CD4-positive, alpha-beta T cell treated with Interleukin-17A for 4 hours (primary cell): ENCODE measurements around the gene MTRF1.
A peak's percentile ranks its signal among the peaks of the same experiment; 100 is the strongest.

Source experiments
- DNase-seq: peaks from one replicate; pipeline ENCODE4 v3.0.0-alpha.2; 2020; ENCODE audit warnings: mixed read lengths

MTRF1 gene, protein sequence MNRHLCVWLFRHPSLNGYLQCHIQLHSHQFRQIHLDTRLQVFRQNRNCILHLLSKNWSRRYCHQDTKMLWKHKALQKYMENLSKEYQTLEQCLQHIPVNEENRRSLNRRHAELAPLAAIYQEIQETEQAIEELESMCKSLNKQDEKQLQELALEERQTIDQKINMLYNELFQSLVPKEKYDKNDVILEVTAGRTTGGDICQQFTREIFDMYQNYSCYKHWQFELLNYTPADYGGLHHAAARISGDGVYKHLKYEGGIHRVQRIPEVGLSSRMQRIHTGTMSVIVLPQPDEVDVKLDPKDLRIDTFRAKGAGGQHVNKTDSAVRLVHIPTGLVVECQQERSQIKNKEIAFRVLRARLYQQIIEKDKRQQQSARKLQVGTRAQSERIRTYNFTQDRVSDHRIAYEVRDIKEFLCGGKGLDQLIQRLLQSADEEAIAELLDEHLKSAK

DNA sequence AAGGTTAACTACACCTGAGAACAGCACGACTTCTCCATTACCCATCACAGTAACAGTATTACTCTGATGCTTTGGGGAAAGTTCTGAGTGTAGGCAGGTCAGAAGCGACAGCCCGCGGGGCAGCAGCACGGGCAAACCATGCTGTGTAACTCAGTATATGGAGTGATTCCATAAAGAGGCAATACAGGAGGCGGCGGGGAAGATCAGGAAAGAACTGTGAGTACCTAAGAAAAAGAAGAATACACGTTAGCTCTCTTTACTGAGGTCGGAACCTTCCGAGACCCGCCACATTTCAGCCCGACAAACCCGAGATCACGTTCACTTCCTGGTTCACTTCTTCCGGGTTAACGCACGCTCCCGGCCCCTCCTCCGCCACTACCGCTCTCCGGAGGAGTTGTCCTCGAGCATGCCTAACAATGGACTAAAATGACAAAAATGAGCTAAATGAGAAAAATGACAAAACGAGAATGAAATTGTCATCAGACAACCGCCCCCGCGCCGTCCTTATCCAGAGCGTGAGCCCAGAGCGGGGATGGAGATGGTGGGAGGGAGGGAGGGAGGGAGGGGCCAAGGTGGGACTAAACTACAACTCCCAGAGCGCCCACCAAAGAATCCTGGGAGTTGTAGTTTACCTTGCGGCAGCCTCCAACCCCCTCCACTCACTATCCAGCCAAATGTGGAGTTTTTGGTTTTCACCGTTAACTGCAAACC, at the start of gene MTRF1:
Gene MTRF1 (minus strand): TSS at position 316 of the 711 bp plus-strand sequence. CDS start 2,669 bp downstream, outside the sequence.
- peak; percentile 83 for DNase-seq

DNA sequence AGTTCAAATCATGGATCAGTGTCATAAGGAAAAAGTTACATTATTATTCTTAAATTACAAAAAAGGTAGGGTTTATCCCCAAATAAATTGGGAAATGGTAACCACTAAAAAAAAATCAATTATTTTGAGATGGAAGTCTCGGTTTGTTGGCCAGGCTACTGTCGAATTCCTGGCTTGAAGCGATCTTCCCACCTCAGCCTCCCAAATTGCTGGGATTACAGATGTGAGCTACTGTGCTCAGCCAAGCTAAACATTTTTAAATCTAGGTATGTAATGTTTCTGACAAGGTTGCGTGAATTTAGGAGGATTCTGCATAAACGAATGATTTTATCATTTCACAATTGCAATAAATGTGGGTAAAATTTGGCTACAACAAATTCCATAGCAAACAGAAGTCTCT, 49.7 kb upstream of the MTRF1 start:
- no peak for DNase-seq

DNA sequence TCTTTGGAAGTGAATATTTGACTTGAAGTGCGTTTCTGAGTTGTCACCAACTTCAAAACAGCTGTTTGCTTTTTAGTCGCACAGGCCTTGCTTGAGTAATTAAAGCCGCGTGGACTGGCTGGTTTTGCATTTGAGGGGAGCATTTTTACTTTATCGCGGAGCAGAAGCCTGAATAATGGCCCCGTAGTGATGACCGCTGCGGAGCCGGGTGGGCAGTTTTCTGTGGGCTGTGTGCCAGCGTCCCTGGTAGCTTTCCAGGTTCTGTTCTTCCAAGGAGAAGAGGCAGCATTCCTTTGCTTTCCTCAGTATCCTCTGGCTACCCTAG, 48.8 kb upstream of the MTRF1 start:
- peak; percentile 9 for DNase-seq

DNA sequence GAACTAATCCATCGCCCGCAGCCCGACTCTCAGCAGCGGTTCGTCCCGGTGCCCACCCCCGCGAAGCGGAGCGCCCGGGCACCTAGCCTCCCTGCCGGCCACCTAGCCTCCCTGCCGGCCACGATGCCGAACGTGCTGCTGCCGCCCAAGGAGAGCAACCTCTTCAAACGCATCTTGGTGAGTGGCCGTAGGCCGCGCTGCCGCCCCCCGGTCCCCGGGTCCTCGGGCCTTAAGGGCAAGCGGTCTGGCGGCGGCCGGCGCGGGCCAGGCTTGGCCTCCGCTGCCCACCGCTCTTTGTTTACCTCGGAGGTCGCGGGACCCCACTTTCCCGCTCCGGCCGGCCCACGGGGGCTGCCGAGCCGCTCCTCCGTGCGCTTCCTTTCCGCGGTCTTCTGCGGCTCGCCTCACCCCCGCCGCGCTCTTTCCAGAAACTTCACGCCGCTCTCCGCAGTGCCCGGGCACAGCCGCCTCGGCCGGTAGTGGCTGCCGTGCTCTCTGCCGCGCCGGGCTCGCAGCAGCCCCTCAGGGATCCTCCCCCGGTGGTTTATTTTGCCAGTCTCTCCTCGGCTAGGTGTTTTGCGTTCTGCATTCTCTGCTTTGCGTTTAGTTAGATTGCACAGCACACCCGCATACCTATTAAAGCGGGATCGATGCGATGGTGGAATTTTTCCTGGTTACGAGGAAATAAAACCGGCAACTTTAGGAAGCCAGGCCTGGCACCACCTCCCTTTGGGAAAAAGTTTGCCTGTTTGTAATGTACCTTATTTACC, 48.2 kb upstream of the MTRF1 start:
- peak; percentile 66 for DNase-seq

DNA sequence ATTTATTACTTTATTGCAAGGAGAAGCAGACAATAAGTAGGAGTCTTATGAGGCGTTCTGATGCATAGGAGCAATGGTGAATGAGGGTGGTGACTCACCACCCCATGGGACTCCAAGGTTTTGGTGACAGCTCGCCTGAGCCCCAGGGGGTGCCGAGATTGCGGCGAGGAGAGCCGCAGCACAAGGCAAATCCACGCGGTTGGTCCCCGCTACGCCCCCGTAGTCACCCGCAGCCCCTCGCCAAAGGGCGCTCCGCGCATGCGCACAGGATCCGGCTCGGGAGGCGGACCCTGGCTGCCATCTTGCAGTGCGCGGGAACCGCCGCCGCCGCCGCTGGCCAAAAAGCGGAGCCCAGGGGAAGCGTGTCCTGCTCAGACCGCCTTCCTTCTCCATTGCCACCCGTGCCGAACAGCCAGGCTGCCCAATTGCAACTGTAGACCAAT, 47.6 kb upstream of the MTRF1 start, which contains the start of gene NAA16:
Gene NAA16 (plus strand): TSS at position 305 of the 443 bp plus-strand sequence. CDS start 262 bp downstream, outside the sequence.
- peak; percentile 98 for DNase-seq

DNA sequence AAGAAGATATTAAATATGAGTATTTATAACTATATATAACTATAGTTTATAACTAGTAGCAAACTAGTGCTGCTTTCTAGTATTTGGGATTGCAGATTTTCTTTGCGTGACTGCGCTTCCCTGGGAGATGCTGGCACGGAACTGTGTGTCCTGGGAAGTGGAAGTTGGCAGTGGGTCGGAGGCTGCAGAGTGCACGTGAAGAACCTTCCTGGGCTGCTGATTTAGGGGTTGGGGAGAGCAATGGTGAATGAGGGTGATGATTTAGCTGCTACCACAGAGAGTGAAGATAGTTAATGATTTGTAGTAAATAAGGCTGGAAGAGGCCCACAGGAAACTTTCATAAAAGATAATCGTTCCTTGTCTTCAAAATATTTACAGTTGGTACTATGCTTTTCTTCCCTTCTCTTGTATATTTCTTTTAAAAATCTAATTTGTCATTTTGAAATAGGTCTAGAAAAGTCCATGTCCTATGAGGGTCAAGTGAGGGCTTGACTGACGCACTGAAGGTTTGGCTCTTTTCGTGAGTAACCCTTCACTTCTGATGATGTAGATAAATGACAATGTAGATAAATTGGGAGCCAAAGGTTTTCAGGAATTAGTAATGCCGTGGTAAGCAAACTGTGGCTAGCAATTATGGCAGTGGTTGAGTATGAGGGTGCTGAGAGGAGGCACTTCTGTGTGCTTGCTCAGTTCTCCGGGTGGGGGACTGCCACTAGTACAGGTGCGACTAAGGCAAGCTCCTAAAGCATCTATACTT, 44.7 kb upstream of the MTRF1 start:
- DNase-seq, result no peak

DNA sequence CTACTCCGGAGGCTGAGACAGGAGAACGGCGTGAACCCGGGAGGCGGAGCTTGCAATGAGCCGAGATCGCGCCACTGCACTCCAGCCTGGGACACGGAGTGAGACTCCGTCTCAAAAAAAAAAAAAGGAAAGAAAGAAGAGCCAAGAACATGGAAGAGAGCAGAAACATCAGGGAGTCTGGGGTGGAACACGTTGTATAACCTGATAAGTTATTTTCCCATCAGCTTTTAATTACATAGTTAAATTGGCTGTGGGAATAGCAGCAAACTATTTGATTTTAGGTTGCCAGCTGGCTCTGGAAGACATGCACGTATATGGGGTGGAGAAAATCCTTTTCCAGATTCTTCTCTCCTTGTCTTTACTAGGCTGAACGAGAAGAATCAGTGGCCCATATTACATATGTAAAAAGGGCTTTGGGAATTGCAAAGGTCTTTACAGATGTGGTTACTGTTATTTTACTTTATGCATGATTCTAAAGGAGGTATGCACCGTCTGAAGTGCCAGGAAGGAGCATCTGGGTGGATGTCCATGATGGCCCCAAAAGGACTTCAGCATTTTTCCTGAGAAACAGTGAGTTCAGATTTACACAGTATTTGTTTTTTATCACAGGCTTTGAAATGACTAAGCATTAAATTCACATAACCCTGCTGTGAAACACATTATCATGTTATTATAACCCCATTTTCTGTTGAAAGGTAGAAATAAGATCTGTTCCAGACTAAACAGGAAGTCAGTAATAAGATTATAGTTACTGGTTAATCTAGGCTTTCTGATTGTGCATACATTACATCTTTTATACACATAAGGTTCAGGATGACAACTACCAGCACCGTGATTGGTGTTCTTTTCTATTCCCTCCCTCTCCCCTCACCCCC, 43.1 kb upstream of the MTRF1 start:
- DNase-seq, result no peak

DNA sequence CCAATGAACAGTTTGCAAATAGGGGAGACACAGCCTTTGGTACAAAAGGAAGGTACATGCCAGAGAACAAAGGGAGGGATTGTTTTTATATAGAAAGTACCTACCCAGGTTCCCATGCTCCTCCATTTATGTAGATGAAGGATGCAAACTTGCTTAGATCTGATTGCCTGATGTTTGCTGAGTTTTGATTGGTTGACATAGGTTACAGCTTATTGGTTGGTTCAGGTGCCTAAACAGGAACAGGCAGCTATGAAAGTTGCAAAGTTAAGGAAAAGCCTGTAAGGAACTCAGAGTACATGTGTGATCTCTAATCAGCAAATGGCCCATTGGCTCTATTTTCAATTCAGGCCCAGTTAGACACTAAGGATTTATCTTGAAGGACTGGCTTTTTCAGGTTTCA, 41.2 kb upstream of the MTRF1 start:
- DNase-seq, result no peak

DNA sequence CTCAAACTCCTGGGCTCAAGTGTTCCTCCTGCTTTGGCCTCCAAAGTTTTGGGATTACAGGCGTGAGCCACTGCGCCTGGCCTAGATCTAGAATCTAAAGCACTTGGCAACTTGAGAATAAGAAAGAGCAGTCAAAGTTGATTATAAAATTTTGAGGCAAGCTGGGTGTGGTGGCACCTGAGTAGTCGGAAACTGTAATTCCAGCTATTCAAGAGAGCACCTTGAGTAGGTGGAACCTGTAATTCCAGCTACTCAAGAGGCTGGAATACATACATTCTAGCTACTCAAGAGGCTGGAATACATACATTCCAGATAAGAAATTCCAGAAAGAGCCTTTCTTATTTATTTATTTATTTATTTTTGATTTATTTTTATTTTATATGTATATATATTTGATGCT, 39.4 kb upstream of the MTRF1 start:
- no peak for DNase-seq

DNA sequence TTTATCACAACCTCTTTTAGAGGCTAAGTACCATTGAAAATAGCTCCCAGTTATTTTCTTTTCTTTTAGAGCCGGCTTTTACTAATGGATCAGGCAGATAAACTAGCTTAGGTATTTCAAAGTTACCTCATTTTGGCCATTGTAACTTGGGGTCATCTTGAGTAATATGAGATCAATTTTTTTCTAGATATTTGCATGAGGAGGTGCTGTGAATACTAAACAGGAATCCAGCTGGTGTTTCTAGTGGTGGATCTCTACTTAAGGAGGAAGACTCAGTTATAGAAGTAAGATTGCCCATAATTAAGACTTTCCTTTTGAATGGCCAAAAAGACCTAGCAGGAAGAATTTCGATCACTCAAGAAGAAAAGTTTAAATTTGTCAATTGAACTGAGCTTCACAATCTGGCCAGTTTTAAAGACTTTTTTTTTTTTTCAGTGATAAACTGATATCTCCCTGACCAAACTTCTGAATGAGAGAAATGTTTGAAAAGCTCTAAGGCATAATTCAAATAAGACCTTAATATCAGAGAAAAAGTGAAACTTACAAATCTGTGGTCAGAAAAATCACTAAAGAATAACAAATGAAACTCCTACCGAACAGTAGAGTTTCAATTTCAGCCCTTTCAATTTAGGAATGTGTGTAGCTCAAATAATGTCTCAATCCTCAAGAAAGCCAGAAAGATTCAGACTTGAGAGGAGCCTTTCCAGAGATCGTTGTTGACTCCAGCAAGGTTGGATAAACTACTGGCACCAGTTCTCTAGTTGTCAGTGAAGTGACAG, 36.1 kb upstream of the MTRF1 start:
- no peak for DNase-seq

DNA sequence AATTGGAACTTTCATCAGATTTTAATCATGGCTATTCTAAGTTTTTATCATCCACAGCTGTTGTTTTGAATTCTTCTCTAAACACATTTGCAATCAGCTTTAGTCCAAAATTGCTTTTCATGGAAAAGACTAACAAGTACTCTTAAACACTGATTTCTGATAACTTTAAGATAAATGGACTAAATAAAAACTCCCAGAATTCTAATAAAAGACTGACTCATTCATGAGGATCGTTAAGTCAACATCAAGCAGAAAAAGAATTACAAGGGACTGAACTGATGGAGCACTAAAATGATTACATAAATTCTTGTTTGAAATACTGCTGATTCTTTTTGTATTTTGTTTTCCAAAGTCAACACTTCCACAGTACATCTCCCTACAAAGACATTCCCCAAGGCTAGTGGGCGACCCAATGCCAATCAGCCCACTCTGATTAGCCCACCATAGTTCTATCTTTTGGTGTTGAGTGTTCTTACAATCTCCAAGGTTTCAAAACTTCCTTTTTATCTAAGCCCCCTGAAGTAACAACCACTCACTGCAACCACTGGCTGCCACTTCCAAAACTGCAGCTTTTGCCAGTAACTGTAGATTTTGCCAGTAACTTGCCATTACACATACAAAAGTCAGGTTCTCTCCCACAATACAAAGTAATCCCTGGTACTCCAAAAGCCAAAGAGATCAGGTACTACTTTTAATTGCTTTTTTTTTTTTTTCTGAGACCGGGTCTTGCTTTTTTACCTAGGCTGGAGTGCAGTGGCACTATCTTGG, 33.7 kb upstream of the MTRF1 start:
- no peak for DNase-seq

DNA sequence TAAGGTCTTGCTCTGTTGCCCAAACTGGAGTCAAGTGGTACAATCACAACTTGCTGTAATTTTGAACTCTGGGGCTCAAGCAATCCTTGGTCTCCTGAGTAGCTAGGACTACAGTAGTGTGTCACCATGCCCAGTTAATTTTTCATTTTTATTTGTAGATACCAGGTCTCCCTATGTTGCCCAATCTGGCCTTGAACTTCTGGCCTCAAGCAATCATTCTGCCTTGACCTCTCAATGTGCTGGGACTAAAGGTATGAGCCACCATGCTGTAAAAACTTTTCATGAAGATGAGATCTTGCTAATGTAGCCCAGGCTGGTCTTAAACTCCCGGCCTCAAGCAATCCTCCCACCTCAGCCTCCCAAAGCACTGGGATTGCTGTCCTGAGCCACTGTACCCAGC, 32.6 kb upstream of the MTRF1 start:
- no peak for DNase-seq

DNA sequence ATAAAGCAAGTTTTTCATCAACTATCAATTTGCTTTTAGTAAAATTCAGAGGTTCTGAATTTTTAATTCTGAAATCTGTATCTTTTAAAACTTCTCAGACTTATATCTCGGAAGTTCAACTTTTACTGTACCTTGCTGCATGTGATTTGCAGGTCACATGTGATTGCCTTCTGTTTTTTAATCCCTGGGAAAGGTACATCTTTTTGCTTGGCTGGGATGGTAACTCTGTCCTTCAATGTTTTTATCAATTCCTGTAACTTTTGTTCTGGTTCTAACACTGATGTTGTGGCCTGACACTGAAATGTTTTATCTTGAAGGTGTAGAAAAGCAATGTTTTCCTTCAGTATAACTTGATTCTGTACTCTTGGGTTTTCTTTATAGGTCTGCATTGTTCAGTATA, 31.5 kb upstream of the MTRF1 start:
- no peak for DNase-seq

DNA sequence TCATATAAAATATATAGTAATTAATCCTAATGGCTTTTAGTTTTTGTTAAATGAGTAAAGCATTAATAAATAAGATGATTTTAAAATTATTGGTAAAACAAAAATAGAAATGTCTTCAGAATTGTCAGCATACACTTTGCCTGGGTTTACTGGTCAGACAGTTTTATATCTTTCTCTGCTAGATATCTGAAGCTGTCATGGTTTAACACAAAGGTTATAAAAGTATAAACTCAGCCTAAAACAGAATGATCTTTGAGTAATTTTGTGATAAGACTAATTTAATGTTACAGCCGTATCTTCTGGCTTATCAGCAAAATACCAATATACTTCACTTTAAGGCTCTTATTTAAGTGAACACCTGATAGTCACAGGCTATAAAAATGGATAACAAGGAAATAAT, 29.9 kb upstream of the MTRF1 start:
- DNase-seq, result no peak

DNA sequence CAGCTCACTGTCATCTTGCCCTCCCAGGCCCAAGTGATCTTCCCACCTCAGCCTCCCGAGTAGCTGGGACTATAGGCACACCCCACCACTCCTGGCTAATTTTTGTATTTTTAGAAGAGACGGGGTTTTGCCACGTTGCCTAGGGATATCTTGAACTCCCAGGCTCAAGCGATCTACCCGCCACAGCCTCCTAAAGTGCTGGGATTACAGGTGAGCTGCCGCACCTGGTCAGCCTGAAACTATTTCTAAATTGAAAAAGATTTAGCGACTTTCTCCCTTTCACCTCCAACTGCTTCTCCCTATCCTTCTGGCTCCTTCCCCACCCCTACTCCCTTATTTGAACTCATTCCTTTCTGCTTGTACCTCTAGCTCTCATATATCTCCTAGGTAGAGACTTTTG, 27.9 kb upstream of the MTRF1 start:
- no peak for DNase-seq

DNA sequence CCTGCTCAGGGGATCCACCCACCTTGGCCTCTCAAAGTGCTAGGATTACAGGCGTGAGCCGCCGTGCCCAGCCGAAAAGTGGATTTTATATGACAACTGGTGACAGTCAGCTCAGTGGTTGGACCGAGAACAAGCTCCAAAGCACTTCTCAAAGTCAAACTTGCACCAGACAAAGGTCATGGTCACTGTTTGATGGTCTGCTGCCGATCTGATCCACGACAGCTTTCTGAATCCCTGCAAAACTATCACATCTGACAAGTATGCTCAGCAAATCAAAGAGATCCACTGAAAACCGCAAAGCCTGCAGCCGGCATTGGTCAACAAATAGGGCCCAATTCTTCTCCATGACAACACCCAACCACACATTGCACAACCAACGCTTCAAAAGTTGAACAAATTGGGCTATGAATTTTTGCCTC, 26.1 kb upstream of the MTRF1 start:
- no peak for DNase-seq

DNA sequence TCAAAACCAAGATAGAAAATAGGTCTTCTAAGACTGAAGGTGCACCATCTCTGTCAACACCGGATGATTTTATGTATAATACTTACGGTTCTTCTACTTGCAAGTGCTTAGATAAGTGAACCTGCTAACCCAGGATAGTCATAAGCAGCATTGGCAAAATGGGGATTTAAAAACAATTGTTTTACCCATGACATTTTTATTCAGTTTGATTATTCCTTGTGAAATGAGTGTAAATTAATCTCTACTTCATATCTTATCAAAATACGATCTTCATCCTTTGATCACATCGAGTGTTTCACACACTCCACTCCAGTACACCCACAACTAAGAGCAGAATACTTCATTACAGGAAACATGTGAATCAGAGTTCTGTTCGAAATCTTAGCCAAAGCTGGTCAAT, 23.0 kb upstream of the MTRF1 start:
- no peak for DNase-seq

DNA sequence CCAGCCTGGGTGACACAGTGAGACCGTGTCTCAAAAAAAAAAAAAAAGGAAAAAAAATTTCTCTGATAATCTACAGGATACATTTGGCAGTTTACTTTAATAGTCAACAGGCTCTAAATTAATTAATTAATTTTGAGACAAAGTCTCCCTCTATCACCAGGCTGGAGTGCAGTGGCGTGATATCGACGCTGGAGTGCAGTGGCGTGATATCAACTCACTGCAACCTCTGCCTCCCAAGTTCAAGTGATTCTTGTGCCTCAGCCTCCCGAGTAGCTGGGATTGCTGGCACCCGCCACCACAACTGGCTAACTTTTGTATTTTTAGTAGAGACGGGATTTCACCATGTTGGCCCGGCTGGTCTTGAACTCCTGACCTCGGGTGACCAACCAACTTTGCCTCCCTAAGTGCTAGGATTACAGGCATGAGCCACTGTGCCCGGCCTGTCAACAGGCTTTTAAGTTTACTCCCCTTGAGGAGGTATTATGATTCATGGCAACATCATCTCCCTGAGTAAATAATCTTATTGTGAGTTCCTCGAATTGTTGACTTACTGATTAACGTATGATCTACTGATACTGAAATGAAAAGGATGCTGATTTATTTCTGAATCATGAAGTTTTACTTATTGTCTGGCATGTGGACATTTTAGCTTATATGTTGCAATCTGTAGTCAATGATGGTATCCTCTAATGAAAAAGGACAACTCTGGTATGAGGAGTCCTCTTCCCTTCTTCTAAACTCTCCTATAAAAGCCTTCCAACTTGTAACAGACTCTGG, 21.3 kb upstream of the MTRF1 start:
- DNase-seq, result no peak

DNA sequence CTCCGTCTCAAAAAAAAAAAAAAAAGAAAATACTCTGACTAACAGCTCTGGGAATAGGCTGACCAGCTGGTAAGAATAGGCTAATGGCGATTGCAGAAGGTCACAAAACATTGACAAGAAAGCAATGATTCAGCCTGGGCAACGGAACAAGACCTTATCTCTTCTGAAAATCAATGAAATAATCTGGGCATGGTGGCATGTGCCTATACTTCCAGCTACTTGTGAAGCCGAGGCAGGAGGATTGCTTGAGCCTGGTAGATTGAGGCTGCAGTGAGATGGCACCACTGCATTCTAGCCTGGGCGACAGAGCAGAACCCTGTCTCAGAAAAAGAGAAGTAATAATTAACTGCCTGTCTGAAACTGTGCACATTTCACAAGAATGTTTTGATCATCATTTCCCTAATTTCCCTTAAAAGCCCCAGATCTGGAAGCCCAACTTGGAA, 18.8 kb upstream of the MTRF1 start:
- no peak for DNase-seq
